Renal pelvis (tissue), 4 donors: Measurements from ENCODE around the gene ASB7. TPM values are rescaled to one million over a fixed set of nuclear protein-coding genes. Genes with fewer than 3 reads are reported as not detected.

Experiments used
- DNase-seq: peaks from one replicate; pipeline ENCODE4 v3.0.0-alpha.2; 2013
- polyA plus RNA-seq, 3 donors: library from polyadenylated mRNA; unstranded; fragments of 120-200 nt; gene quantifications; one replicate each; pipeline ENCODE4 v1.2.1, GENCODE V29; 2013; ENCODE audit not compliant: insufficient read length in 3 of 3

Gene ASB7
- polyA plus RNA-seq, 3 donors = 14.8 to 17.0 (median 15.6) TPM

GRCh38 chr15:100682468-100682867 lies 80.1 kb downstream of the ASB7 start:
- DNase-seq = no peak

- no peak for DNase-seq
Measured at GRCh38 chr15:100683434-100683833, 81.0 kb downstream of the ASB7 start.

- no peak for DNase-seq
Measured at GRCh38 chr15:100684591-100684990, 82.2 kb downstream of the ASB7 start.

- DNase-seq = no peak
Measured at GRCh38 chr15:100686021-100686724, 83.8 kb downstream of the ASB7 start.

- DNase-seq = no peak
Measured at GRCh38 chr15:100686725-100687473, 84.5 kb downstream of the ASB7 start.

GRCh38 chr15:100687582-100688141 lies 85.3 kb downstream of the ASB7 start:
- no peak for DNase-seq

- DNase-seq = no peak
Measured at GRCh38 chr15:100688549-100689120, 86.2 kb downstream of the ASB7 start.

- no peak for DNase-seq
Measured at GRCh38 chr15:100689131-100689899, 86.9 kb downstream of the ASB7 start.

GRCh38 chr15:100690032-100690794 lies 87.8 kb downstream of the ASB7 start:
- no peak for DNase-seq

GRCh38 chr15:100690795-100691158 lies 88.4 kb downstream of the ASB7 start:
- no peak for DNase-seq

GRCh38 chr15:100691321-100691720 lies 88.9 kb downstream of the ASB7 start:
- DNase-seq = no peak

- no peak for DNase-seq
Measured at GRCh38 chr15:100692246-100692645, 89.9 kb downstream of the ASB7 start.

GRCh38 chr15:100692671-100693070 lies 90.3 kb downstream of the ASB7 start:
- no peak for DNase-seq

GRCh38 chr15:100693451-100693850 lies 91.1 kb downstream of the ASB7 start:
- no peak for DNase-seq

- no peak for DNase-seq
Measured at GRCh38 chr15:100694381-100695021, 92.1 kb downstream of the ASB7 start.

- no peak for DNase-seq
Measured at GRCh38 chr15:100695048-100695447, 92.7 kb downstream of the ASB7 start.

GRCh38 chr15:100696452-100696851 lies 94.1 kb downstream of the ASB7 start:
- no peak for DNase-seq
